GM19023 (cell line): Measurements from ENCODE around the gene KRT73.
"Not testable (repeated sequence)": the region's sequence is repeated elsewhere in the genome, so short reads cannot be mapped to it uniquely, and the experiment has no call there.

Source experiments
- ATAC-seq: cut with Tn5 transposase; IDR thresholded peaks from one replicate; pipeline ENCODE4 v1.9.1; 2021; ENCODE audit warnings: mild to moderate bottlenecking, moderate library complexity; ENCODE audit not compliant: unreplicated experiment

The KRT73 gene

DNA sequence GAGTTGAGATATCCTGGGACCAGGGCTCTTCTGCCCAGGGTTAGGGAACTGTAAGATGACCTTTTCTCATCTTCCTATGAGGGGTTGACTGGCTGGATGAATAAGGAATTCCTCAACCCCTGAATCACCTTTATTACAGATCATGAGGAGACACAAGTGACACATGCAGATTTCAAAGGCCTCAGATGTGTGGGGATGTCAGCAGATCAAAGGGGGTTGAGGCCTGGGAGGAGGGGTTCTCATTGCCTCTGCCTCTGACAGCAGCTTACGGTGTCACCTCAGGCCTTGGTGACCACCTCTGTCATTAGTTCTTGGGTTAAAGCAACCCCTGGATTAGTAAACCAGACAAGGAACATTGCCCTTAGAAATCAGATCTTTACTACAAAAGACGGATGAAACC lies 15.0 kb downstream of the KRT73 start:
- ATAC-seq = no peak

DNA sequence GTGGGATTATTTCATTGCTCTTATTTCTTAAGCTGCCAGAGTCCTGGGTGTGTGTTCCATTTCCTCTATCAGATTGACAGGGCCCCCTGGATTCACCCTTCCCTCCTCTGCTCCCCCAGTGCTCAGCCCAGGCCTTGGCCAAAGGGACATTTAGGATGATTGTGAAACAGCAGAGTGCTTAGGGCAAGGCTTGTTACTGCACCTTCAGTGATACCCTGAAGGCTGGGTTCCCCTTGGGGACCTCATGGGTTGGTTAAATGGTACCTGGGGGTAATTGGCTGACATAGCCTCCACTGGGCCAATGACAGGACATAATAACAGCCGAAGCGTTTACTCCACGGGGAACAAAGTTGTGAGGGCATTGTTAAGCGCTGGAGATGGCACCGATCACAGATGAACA lies 15.8 kb downstream of the KRT73 start:
- ATAC-seq = no peak

DNA sequence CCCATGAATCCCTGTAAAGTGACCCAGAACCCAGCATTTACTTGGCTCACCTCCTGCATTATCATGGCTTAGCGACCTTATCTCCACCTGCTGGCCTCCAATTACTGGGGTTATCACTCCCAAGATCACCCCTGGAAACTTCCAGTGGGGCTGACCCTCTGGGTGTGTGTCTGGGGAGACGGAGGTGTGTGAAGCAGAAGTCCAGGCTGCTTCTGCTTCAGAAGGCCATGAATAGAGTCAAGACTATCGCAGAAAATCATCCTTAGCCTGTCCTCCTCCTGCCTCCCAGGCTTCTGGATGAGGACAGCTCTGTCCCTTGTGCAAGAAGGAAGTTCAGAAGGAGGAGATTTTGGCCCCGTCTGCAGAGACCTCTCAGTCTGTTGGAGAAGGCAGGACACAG lies 16.7 kb downstream of the KRT73 start:
- no peak for ATAC-seq

DNA sequence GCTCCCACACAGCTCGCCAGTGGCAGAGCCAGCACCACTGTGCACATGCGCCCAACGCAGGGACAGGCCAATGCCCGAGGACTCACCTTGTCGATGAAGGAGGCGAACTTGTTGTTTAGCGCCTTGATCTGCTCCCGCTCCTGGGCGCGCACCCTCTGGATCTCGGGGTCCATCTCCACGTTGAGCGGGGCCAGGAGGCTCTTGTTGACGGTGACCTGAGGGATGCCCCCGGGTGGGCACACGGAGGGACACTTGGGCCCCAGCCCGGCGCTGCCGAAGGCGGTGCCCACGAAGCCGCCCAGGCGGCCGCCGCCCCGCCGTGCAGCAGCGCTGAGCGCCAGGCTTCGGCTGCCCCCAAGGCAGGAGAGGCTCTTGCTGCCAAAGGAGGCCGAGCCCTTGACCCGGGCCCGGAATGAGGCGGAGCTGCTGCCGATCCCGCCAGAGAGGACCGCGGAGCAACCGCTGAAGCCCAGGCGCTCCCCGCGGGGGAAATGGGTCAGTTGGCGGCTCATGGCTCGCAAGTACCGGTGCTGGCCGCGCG lies 17.3 kb downstream of the KRT73 start, which contains the start of gene KRT72:
Gene KRT72 (minus strand): TSS at position 523 of the 541 bp plus-strand sequence. CDS start 11 bp downstream, at position 512.
- no peak for ATAC-seq

DNA sequence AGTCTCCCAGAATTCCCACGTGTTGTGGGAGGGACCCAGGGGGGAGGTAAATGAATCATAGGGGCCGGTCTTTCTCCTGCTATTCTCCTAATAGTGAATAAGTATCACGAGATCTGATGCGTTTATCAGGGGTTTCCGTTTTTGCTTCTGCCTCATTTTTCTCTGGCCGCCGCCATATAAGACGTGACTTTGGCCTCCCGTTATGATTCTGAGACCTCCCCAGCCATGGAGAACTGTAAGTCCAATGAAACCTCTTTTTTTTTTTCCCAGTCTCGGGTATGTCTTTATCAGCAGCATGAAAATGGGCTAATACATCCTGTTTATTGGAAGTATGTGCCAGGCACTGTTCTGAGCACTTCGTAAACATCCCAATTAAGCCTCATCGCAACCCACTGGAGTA lies 17.9 kb downstream of the KRT73 start:
- ATAC-seq = no peak

DNA sequence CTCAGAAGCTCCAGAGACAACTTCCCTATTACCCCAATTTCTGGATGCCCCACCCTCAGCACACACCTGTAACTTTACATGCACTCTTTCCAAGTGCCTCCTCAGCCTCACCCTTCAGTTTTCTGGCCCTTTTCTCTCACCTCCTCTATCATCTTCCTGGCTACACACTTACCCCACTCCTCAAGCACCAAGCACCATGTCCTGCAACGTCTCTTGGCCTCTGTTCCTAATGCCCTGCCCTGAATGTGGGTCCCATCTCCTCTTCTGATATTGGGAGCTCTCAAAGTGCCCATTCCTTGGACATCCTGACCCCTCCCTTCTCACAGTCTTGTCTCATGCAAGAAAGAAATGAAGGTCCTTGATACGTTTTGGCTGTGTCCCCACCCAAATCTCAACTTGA lies 18.3 kb downstream of the KRT73 start:
- ATAC-seq = no peak

DNA sequence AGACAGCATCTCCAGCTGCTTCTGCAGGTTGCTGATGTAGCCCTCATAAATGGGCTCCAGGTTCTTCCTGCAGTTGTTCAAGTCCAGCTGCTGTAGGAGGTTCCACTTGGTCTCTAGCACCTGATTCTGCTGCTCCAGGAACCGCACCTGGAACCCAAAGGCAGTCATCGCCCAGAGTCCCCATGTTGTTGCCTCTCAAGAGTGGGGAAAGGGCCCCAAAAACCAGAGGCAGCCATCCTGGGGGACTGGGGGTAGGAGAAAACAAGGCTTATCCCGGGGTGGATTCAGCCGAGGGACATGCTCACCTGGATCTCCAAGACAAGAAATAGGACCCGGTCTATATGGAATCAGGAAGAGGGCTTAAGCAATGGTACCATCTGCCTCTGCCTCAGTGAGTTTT lies 19.4 kb downstream of the KRT73 start:
- ATAC-seq = no peak

DNA sequence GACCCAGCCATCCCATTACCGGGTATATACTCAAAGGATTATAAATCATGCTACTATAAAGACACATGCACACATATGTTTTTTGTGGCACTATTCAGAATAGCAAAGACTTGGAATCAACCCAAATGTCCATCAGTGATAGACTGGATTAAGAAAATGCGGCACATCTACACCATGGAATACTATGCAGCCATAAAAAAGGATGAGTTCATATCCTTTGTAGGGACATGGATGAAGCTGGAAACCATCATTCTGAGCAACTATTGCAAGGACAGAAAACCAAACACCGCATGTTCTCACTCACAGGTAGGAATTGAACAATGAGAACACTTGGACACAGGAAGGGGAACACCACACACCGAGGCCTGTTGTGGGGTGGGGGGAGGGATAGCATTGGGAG lies 24.1 kb downstream of the KRT73 start:
- not testable (repeated sequence) for ATAC-seq

DNA sequence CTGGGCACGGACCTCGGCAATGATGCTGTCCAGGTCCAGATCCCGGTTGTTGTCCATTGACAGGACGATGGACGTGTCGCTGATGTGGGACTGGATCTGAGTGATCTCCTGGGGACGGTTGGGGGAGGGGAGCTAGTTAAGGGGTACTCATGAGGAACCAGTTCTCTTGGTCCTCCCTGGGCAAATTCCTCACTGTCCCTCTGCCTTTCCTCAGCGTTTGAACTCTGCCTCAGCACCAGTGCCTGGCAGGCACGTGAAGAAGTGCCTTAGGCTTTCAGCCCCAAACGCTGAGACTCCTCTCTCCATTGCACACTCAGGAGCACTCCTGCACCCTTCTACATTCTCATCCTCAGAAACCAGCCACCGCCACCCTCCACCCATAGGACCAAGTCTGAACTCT lies 26.8 kb downstream of the KRT73 start:
- ATAC-seq = no peak

DNA sequence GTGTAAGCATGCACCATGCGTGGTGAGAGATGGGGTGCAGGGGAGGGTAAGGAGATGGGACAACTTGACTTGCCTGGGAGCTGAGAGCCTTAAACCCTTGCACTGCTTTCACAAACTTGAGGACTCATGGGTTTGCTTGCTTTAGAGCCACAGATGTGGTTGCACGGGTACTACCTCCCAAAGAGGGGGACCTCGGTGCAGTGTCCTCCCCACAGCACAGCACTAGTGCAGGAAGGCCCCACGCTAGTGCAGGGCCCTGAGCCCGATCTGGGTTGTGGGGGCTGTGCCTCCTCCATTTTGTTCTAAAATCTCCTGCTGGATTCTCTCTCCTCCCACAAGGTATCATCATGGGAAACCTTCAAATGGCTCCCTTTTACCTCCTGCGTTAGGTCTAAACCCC lies 28.3 kb downstream of the KRT73 start:
- no peak for ATAC-seq

DNA sequence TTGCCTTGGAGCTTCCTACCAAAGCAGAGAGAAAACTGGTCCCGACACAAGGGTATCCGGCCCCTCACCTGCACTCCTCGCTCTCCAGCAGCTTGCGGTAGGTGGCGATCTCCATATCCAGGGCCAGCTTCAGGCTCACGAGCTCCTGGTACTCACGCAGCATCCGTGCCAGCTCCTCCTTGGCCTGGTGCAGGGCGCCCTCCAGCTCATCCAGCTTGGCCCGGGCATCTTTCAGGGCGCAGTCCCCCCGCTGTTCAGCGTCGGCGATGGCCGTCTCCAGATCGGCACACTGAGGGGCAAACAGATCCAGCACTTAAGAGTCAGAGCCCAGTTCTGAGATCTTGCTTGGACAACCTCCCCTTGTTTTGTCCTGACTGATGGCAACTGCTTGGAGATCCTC lies 30.8 kb downstream of the KRT73 start:
- no peak for ATAC-seq

DNA sequence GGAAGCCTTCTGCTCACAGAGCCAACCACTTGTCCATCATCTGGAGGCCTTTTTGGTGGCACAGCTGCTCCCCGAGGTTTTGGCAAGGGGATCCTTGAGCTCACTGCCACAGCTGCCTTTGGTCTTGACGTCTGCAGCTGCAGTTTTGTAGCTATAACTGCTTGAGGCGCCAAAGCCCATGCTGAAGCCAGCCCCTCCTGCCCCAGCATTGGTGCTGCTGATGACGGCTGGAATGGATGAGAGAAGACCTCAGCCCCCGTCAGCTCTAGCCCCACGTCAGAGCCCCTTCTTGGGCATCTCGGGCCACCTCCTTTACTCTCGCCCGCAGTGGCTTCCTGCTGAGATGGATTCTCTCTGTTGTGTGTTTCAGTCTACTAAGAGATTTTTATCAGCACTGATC lies 32.4 kb downstream of the KRT73 start:
- no peak for ATAC-seq

DNA sequence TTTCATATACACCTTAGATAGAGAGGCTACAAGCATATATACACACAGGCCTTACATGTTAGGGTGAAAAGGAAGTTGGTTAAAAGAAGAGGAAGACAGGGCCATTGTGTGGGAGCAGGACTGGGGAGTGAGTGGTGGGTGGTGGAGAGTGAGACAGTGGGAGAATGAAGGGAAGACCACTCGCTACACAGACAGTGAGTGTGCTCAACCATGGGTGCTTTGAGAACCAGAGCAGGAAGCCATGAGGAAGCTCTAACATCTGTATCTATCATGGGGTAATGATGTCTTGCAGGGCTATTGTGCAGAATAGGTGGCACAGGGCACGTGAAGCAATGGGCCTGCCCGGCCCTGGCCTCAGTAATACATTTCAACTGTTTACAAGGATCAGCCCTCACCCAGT lies 33.3 kb downstream of the KRT73 start:
- ATAC-seq = no peak

DNA sequence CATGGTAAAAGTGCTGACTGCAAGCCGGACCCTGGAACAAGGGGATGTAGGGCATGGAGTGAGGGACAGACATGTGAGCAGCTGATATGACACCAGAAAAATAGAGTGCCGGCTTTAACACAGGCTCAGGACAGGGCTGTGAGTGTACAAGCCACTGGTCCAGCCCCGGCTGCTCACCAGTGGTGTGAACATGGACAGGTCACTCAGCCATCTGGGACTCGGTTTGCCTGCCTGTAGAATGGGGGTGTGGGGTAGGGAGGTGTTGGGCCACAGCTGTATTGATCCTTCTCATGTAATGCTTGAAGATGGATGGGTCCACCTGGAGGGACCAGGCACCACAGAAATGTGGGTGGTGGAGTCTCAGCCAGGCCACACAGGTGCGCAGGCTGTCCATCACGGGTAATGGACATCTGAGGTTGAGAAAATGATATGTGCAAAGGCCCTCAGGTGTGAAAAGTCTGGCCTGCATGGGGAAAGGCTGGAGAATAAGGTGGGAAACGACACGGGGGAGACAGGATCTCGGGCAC lies 34.1 kb downstream of the KRT73 start:
- ATAC-seq = no peak

DNA sequence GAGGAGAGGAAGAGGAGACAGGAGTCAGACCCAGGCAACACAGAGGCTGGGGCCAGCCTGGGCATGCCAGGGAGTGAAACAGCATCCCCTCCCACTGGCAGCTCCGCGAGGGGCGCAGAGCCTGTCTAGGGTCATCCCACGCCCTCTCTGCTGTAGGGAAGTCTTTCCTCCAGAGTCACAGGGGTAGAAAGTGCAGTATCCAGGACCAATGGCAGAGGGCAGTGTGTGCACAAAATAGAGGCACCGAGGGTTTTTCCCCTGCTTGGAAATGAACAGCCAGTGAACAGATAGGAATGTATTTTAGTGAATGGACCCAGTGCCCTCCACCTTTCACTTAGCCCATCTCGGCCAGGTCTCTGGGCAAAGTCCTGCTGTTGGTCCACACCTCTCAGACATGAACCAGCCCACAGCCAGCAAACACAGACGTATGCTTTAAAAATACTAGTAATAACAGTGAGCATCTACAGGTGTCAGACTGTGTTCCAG lies 35.3 kb downstream of the KRT73 start:
- ATAC-seq = no peak

DNA sequence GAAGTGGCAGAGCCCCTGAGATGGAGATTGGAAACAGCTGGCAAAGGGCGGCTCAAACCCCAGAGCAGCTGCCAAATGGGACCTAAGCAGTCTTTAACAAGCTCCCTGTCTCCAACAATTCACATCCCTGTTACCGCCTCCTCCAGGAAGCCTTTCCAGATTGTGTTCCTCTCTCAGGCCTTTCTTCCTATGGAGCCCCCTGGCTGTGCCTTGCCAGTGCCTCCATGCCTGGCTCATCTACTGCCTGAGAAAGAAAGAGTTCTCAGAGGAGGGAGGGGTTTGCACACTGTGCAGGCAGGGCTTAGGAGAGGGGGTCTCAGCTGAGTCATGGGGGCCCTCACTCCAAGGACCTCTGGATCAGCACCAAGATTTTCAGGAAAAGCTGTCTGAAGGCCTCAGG lies 35.9 kb downstream of the KRT73 start:
- no peak for ATAC-seq

DNA sequence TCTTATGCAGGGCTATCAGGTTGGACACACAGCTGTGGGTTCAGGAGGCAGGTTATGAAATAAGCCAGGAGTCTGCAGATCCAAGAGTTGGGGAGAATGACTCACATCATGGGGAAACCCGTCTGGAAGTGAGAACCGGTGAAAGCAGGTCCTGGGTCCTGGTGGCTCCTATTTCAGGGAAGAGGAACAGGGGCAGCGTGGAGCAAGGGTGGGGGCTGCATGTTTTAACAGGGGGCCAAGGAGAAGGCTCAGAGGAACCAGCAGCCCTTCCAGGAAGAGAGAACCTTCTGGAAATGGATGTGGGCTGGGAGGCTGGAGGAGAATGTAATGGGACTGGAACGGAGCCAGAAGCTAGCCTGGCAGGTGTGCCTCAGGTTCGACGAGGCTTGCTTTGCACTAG lies 36.9 kb downstream of the KRT73 start:
- ATAC-seq = no peak

DNA sequence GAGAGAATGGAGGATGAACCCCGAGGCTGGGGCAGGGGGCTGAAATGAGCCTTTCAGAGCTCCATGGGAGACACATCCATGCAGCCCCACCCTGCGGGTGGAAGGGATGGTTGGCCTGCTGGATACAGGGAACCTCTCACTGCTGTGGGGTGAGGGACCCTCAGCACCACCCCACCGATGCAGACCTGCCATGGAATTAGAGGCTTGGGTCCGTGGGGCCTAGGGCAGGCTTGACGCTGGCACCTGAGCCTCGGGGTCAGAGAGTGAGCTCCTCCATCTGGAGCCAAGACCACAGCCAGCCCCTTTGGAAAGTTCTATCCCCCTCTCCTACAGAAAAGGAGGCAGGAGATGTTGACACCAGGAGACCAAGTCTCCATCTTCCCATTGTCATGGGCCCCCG lies 37.3 kb downstream of the KRT73 start:
- no peak for ATAC-seq

DNA sequence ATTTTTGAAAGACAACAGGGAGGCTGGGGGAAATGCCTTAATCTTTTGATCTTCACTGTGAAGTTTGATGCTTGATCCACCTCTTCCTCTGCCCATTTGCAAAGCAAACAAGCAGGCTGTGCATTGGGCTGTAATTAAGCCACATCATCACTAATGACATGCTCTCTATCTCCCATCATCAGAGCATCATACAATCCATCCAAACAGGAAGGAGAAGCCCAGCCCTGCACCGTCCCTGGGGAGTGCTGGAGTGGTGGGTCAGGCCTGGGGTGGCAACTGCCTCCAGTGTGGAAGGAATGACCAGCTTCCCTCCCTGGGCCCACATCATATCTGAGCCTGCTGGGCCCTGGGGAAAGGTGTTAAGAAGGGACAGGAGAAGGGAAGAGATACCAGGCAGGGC lies 37.9 kb downstream of the KRT73 start:
- ATAC-seq = no peak

DNA sequence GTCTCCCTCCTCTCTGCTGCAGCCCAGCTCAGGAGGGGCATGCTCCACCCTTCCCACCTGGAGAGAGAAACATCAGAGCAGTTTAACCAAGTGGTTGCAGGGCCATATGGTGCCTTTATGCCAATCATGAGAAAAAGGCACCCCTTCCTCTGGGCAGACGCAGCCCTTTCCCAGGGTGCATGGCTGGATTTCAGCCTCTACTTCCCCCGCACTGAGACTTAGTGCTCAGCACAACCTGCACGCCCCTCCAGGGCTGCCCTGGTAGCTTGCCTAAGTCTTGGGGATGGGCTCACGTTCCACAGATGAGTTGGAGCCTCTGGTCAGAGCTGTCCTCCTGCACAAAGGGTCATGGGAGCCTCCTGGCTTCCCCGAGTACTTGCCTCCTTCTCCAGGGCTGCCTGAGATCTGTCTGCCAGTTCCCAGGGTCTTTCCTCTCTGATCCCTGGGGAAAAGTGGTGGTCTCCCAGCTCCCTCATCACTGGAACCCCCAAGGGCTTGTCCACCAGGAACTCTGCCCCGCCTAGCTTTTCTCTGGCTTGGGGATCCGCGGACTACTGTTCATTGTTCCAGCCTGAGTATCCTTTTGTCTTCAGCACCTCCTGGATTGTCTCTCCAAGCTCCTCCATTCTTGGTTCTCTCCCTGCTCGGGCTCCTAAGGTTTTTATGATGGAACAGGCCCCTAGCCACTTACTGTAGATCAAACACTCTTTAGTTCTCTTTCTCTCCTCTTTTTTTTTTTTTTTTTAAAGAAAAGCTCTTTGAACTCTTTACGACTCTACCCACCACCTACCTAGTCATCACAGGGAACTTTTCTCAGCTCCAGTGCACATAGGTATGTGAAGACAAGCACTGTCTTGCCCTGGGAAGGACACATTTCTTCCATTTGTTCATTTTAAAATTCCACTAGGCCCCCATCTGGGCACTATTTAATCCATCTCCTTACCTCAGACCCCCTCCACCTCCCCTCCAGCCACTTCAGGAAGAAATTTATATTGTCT lies 38.6 kb downstream of the KRT73 start:
- no peak for ATAC-seq

DNA sequence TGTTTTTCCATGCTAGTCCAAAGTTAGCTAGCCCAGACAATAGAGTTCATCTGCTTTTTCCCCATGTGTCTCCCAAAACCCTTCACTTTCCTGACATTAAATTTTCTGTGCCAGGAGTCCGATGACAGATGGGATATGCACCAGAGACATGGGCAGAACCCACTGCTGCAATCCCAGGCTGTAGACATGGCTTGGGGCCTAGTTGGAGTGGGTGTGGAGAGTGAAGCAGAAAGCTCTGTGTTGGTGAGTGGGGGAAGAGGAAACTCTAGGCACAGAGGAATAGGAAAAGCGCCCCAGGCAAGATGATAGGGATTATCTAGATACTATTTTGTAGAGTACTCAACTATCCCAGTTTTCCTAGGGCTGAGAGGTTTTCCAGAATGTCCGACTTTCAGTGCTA lies 39.9 kb downstream of the KRT73 start:
- ATAC-seq = no peak

DNA sequence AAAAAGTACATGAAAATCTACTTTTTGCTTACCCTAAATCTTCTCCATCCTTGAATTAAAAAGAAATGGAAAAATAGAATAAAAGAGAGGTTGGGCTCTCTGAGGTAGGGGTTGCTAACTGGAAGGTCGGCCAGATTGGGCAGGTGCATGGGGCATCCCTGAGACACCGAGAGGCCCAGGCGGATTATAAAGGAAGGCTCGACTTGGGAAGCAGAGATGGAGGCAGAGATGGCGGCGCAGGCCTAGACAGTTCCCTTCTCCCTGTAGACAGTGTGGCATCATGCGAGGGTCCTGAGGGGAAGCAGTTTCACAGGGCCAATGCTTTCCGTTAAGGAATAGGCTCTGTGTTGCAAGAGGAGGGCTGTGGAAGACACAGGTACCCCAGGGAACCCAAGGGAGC lies 41.0 kb downstream of the KRT73 start:
- ATAC-seq = no peak
